ENCODE results near the gene EIF3K.
A peak's percentile ranks its signal among the peaks of the same experiment; 100 is the strongest.
"Not testable (repeated sequence)": the region's sequence is repeated elsewhere in the genome, so short reads cannot be mapped to it uniquely, and the experiment has no call there.

The EIF3K gene, protein sequence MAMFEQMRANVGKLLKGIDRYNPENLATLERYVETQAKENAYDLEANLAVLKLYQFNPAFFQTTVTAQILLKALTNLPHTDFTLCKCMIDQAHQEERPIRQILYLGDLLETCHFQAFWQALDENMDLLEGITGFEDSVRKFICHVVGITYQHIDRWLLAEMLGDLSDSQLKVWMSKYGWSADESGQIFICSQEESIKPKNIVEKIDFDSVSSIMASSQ

DNA sequence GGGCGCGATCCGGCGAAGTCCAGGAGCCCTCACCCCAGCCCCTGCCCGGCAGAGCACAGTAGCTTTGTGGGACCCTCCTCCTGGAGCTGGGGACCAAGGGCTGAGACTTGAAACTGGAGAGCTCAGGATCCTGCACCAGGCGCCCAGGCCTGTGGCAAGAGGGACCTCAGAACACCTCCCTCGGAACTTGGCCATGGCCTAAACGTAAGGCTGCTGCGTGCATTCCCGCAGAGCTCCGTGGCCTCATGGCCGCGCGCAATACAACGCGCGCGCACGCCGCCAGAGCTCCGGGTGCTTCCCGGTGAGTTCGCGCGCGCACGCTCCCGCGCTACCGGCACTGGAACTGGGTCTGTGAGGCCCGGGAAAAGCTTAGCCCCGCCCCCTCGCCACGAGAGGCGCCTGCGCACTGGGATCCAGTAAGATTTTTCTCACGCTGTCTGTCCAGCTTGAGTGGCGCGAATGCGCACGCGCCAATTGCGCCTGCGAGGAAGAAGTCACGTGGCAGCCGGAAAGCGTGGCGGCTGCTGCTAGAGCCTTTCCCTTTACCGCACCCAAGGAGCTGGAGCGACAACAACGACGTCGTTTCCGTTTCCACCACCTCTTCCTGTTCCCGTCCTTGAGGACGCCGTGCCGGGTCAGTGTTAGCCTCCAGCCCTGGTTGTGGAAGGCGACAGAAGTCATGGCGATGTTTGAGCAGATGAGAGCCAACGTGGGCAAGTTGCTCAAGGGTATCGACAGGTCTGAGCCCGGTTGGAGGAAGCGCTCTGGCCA, at the start of gene EIF3K:
TSS of gene EIF3K (plus strand) at position 599 of the 771 bp plus-strand sequence. CDS start at position 680, 81 bp downstream.
- peak; percentile 98 to 99 for DNase-seq (ENCODE audit: low read depth in 2 of 2)

DNA sequence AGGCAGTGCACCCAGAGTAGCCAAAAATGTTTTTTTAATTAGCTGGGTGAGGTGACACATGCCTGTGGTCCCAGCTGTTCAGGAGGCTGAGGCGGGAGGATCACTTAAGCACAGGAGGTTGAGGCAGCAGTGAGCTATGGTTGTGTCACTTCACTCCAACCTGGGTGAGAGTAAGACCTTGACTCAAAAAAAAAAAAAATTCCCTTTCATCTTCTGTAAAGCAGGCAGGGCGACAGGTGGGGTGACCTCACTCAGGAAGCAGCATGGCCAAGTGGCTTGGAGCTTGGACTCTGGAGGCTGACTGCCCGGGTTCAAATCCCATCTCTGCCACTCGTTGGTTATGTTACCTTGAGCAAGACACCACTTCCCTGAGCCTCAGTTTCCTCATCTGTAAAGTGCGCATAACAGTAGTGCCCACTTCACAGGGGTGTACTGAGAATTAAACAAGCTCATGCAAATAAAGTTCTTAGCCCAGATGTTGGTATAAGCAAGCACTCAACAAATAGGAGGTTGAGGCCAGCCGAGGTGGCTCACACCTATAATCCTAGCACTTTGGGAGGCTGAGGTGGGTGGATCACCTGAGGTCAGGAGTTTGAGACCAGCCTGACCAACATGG, 49.5 kb upstream of the EIF3K start:
- DNase-seq (ENCODE audit: low read depth in 2 of 2) = no peak

DNA sequence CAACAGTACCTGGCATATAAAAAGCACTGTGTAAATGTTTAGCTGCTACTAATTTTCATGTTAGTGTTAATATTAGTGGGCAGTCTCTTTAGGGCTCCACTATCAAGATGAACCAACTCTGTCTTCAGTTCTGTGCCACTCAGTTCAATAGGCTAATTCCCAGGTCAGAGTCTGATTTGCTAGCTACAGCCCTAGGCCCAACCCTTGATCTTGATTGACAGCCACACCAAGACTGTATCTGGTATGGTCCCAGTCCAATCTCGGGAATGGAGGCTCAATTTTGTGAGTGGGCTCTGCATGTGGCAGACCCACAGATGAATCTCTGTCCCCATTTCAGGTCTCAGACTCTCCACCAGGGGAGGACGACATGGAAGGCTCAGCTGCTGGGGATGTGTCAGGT, 47.3 kb upstream of the EIF3K start:
- DNase-seq (ENCODE audit: low read depth in 2 of 2) = no peak

DNA sequence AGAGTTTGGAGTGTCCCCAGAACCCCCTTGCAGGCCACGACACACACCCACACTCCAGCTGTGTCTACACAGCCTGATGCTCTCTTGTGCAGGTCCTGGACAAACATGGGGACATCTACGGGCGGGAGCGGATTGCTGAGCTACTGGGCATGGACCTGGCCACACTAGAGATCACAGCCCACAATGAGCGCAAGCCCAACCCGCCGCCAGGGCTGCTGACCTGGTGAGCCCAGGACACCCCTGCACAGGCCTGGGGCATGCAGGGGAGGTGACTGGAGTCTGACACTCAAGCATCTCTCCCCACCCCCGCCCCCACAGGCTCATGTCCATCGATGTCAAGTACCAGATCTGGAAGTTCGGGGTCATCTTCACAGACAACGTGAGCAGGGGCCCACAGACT, 41.2 kb upstream of the EIF3K start:
- no peak for DNase-seq (ENCODE audit: low read depth in 2 of 2)

DNA sequence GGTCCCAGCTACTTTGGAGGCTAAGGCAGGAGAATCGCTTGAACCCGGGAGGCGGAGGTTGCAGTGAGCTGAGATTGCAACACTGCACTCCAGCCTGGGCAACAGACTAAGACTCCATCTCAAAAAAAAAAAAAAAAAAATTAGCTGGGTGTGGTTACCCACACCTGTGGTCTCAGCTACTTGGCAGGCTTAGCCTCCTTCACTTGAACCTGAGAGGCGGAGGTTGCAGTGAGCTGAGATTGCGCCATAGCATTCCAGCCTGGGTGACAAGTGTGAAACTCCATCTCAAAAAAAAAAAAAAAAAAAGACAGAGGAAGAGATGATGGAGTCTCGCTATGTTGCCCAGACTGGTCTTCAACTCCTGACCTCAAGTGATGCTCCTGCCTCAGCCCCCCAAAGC, 39.7 kb upstream of the EIF3K start:
- not testable (repeated sequence) for DNase-seq (ENCODE audit: low read depth in 2 of 2)

DNA sequence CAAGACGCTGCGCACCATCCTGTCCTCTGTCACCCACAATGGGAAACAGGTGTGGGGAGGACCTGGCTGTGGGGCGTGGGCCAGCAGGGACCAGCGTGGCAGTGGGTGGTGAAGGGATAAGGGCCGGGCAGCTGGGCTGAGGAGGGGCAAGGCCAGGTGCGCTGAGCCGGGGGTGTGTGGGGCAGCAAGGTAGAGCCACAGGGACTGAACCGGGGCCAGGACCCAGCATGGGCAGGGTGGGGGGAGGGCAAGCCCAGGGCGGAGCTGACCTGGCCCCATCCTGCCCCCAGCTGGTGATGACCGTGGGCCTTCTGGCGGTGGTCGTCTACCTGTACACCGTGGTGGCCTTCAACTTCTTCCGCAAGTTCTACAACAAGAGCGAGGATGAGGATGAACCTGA, 38.9 kb upstream of the EIF3K start:
- no peak for DNase-seq (ENCODE audit: low read depth in 2 of 2)

DNA sequence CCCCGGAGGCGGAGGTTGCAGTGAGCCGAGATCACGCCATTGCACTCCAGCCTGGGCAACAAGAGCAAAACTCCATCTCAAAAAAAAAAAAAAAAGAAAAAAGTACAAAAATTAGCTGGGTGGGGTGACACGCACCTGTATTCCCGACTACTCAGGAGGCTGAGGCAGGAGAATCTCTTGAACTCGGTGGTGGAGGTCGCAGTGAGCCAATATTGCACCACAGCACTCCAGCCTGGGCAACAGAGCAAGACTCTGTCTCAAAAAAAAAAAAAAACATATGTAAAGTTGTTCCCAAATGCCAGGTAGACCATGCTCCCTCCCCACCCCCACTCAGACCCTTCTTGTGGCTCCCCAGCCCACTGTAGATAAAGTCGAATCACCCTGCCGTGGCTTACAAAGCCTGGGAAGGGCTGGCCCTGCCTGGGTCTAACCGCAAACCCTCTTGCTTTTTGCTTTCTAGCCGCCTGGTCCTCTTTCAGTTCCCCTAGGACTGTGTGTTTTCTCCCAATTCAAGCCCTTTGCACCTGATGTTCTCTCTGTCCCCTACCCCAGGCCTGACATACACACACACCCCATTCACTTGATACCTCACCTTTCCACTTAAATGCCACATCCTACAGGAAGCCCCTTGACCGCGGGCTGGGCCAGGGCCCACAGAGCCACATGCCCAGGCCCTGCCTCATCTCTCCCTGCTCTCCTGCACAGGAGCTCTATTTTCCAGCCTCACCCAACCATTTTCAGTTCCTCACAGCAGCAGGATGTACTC, 35.6 kb upstream of the EIF3K start:
- no peak for DNase-seq (ENCODE audit: low read depth in 2 of 2)

DNA sequence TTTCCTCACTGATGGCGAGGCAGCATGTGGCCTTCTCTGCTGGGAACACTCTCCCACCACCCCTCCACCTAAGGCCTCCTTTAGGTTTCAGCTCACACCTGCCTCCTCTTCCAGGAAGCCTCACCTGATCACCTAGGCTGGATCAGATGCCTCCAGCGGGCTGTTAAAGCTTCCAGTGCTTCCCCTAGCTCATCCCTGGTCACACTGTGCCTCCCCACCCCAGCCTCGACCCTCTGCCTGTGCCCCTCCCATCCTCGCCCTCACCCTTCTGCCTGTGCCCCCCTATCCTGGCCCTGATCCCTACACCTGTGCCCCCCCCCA, 35.0 kb upstream of the EIF3K start:
- no peak for DNase-seq (ENCODE audit: low read depth in 2 of 2)

DNA sequence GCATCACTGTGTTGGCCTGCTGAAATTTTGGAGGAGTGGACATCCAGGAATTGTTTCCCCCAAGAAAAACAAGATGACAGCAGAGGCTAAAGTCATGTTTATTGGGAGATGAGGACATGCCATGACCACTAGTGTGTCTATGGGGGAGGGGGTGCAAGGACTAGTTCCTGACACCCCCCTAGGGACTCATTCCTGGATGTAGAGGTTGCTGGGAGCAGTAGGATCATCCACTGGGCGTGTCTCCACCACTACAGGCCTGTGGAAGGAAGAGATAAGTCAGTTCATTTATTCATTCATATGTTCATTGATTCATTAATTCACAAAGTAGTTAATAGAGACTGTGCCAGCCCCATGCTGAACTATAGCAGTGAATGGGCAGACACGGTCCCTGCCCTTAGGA, 31.4 kb upstream of the EIF3K start:
- no peak for DNase-seq (ENCODE audit: low read depth in 2 of 2)

DNA sequence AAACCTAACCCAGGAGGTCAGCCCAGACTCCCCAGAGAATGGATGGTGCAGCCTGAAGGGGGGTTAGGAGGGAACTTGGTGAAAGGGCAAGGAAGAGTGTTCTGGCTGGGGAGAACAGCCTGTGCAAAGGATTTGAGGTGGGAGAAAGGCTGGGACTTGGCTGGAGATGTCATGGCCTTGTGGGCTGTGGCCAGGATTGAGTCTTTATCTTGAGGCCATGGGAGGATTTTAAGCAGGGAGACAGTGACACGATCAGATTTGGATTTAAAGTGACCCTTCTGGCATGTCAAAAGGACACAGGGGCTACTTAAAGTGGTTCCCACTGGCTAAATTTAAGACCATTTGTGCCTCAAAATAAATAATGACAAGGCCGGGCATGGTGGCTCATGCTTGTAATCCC, 30.9 kb upstream of the EIF3K start:
- no peak for DNase-seq (ENCODE audit: low read depth in 2 of 2)

DNA sequence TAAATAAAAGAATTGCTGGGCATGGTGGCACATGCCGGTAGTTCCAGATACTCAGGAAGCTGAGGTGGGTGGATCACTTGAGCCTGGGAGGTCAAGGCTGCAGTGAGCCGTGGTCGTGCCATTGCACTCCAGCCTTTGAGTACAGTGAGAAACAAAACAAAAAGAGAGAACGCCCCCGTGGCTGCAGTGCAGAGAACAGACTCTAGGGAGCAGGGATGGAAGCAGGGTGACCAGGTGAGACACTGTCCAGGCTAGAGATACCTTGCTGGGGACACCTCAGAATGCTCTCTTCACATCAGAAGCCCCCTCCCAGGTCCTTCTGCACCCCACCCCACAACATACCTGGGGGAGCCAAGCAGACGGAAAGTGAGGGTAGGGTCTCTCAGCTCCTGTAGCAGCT, 26.0 kb upstream of the EIF3K start:
- DNase-seq (ENCODE audit: low read depth in 2 of 2) = no peak

DNA sequence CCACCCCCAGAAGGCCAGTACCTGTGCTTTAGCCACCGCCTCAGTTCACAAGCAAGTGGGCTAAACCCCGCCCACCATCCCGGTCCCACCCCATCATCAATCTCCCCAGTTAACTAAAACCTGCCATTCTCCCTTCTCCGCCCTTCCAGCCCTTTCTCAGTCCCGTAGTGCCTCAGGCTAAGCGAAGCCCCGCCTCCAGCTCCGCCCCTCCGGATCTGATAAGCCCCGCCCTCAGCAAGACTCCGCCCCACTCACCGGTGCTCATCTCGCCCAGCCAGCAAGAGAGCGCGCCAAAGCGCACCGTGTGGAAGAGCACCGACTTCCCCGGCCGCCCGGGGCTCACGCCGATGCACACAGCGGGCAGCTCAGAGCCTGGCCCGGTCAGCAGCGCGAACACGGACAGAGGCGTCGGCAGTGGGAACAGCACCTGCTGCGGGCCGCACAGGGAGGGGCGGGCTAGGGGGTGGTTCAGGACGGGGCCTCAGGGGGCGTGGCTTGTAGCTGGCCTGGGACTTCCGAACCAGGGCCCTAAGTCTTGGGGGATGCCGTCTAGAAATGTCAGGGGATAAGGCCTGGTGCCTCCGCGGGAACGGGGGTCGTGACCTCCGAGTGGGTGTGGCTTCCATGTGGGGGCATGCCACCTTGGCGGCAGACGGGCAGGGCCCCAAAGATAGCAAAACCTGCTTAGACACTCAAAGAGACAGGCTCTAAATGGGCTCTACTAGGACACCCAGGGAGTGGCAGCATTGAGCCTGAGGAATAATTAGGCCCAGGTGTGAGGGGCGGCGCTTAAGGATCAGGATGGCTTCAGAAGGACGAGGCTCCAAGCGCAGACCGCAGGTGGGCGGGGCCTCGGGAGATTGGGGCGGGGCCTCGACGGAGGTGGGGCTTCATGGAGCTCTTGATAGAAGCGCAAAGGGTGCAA, 22.7 kb upstream of the EIF3K start:
- DNase-seq (ENCODE audit: low read depth in 2 of 2) = peak; percentile 16 to 26

DNA sequence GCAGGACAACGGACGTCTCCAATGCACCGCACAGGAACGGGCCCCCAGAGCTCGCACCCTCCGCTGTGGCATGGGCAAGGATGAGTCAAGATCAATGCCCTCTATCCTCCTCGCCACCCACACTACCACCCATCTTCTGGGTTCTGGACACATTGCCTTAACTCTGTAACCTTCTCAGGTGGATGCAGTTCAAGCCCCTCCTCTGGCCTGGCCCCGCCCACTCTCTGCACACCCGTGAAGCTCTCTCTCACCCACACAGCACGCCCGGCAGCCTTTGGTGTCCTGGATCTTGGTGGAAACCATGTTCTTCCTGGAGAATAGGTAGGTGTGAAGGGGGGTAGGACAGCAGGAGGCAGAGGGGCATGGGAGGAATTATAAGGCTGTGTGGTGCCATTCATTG, 21.9 kb upstream of the EIF3K start:
- DNase-seq (ENCODE audit: low read depth in 2 of 2) = no peak

DNA sequence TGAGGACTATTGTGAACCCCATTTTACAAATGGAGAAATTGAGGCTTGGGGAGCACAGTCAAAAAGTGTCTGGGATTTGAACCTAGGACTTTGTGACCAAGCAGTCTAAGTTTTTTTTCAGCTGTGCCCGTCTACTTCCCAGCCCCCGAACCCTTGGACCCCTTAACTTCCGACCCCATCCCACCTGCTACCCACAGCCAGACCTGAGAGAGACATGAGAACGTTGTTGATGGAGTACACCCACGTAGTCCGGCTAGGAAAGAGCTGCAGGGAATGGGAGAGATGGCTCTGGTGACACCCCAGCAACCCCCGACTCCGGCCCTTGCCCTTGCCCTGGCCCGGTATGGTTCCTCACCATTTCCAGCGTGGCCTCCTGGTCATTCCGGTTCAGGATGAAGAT, 19.3 kb upstream of the EIF3K start:
- DNase-seq (ENCODE audit: low read depth in 2 of 2) = no peak

DNA sequence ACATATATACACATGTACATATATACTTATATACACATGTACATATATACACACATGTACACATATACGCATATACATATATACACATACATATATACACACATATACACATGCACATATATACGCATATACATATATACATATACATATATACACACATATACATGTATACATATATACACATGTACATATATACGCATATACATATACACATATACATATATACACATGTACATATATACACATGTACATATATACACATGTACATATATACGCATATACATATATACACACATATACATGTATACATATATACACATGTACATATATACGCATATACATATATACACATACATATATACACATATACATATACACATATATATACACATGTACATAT, 16.1 kb upstream of the EIF3K start:
- not testable (repeated sequence) for DNase-seq (ENCODE audit: low read depth in 2 of 2)

DNA sequence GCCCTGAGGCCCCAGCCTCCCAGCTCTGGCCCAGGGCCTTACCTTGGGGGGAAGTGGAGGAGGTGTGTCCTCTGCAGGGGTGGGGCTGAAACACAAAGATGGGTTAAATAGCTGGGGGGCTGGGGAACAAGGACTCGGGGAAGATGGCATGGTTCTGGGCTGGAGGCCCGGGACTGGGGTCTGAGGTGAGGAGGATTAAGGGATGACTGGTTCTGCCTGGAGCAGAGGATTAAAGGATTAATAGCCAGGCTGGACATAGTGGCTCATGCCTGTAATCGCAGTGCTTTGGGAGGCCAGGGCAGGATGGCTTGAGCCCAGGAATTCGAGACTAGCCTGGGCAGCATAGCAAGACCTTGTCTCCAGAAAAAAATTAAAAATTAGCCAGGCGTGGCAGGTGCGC, 12.9 kb upstream of the EIF3K start:
- no peak for DNase-seq (ENCODE audit: low read depth in 2 of 2)

DNA sequence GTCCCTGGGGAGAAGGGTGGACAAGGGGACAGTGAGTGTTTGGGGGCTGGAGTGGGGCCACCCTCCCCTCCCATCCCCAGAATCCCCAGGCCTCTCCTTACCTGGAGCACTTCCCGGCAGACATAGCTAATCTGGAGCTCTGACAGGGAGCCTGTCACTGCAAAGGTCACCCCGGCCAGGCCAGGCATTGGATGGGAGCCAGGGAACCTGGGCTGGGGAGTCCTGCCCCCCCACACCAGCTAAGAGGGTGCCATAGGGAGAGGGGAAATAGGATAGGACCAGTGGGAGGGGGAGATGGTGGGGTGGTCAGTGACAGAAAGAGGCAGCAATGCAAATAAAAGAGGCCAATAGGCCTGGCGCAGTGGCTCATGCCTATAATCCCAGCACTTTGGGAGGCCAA, 4.7 kb upstream of the EIF3K start:
- DNase-seq (ENCODE audit: low read depth in 2 of 2) = no peak

DNA sequence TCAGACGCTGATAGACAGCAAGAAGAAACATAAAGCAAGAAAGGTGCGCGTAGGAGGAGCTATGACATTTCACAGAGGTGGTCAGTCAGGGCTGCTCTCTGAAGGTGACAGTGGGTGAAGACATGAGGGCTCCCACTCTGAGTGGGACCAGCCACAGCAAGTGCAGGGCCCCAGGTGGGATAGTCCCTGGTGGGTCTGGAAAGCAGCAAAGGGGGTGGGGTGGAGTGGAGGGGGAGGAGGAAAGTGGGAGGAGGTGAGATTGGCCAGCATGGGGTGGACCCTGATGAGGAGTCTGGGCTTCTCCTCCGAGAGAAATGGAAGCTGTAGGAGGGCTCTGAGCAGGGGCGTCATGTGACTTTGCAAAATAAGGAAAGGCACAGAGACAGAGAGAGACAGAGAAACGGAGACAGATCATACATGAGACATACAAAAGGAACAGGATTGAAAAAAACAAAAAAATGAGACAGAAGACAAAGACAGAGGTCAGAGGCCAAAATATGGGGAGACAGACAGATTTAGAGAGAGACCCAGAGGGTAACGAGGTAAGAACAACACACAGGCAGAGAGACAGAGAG, 3.9 kb upstream of the EIF3K start:
- DNase-seq (ENCODE audit: low read depth in 2 of 2) = no peak

DNA sequence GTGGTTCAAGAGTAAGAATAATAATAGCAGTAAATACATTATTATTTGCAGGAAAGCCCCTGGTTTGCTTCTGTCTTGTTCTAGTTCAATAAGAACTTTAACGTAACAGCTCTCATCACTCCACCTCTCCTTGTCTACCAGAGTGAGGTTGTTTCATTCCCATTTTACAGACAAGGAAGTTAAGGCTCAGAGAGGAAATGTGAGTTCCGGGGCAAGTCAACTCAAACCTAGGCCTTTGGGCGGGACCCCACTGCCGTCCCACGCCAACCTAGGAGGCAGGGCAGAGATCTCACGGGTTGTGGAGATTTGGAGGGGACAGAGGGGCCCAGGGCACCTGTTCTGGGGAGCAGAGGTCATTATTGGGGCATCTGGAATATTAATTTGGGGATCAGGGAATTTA, 2.7 kb upstream of the EIF3K start:
- no peak for DNase-seq (ENCODE audit: low read depth in 2 of 2)

DNA sequence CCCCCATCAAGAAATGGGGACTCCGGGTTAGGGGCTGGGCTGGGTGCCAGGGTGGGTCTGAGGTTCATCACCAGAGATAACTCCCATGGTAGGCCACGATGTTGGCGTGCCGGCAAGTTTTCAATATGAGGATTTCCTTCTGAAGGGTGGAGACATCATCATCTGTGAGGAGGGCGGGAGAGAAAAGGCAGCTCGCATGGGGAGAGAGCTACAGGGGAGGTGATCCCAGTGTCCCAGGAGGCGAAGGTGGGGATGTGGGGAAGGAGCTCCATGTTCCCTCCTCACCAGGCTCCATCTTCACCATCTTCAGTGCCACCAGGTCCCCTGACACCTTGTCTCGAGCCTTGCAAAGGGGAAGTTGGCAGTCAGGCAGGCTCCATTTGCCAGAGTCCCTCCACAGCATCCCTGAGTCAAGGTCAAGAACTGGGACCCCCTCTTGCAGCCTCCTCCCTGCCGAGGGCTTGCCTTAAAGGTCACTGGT, 1.7 kb upstream of the EIF3K start:
- DNase-seq (ENCODE audit: low read depth in 2 of 2) = no peak

Data from activated CD4-positive, alpha-beta T cell treated with anti-CD3 and anti-CD28 coated beads for 24 hours (primary cell).